HG03520 (cell line): ENCODE measurements around the gene LSM14A.

Experiments used
- ATAC-seq: cut with Tn5 transposase; IDR thresholded peaks from one replicate; pipeline ENCODE4 v1.9.1; 2021; ENCODE audit warnings: mild to moderate bottlenecking, moderate library complexity; ENCODE audit not compliant: unreplicated experiment

The LSM14A gene

GRCh38 chr19:34278783-34279182 lies 106.5 kb downstream of the LSM14A start:
- ATAC-seq = no peak
